Esophagus muscularis mucosa (tissue), 4 donors: ENCODE data around the gene AGAP3. TPM values are rescaled to one million over a fixed set of nuclear protein-coding genes. Genes with fewer than 3 reads are reported as not detected.

Experiments used
- DNase-seq: peaks from one replicate; pipeline ENCODE4 v3.0.0-alpha.2; 2017; ENCODE audit errors: extremely low spot score
- H3K27ac ChIP-seq, 4 donors: fragments of 200-600 bp; sonication (generic); replicated peaks in 1 of 4; 1 replicate in 3 of 4; 2 replicates in 1 of 4; pipeline ENCODE4 v1.5.1; 2016 to 2019; ENCODE audit warnings: mild to moderate bottlenecking in 1 of 4
- H3K27me3 ChIP-seq, 4 donors: fragments of 200-600 bp; sonication (generic); one replicate each; pipeline versions ENCODE4 v1.5.1 to v1.6.0; 2016 to 2019
- H3K36me3 ChIP-seq, 4 donors: fragments of 200-600 bp; sonication (generic); one replicate each; pipeline ENCODE4 v1.5.1; 2016 to 2019
- H3K4me1 ChIP-seq, 4 donors: fragments of 200-600 bp; sonication (generic); one replicate each; pipeline ENCODE4 v1.5.1; 2016 to 2019
- H3K4me3 ChIP-seq, 4 donors: fragments of 200-600 bp; sonication (generic); 1 replicate in 2 of 4; 2 replicates in 2 of 4; pipeline ENCODE4 v1.5.1; 2016 to 2019; ENCODE audit warnings: mild to moderate bottlenecking in 4 of 4, moderate library complexity in 1 of 4
- H3K9me3 ChIP-seq, 4 donors: fragments of 200-600 bp; sonication (generic); 1 replicate in 3 of 4; 2 replicates in 1 of 4; pipeline ENCODE4 v1.5.1; 2016 to 2019
- EP300 ChIP-seq: sonication (generic); formaldehyde crosslinking; IDR thresholded peaks from one replicate; pipeline ENCODE4 v1.6.1; 2017; ENCODE audit warnings: antibody characterized with exemption
- POLR2A ChIP-seq: fragments of 450-650 bp; IDR thresholded peaks from one replicate; pipeline ENCODE4 v1.6.1; 2017; ENCODE audit warnings: antibody characterized with exemption, moderate library complexity, mild to moderate bottlenecking, low read depth
- POLR2AphosphoS5 ChIP-seq, 2 donors: sonication (generic); formaldehyde crosslinking; IDR thresholded peaks; one replicate each; pipeline ENCODE4 v1.6.1; 2017; ENCODE audit warnings: antibody characterized with exemption in 2 of 2
- WGBS: methylation state at CpG from one replicate; pipeline ENCODE4 v1.1.5; 2018; 5-methylcytosine and 5-hydroxymethylcytosine counted together
- intact Hi-C: fragments of 100-400 bp; cut with DNase I; formaldehyde crosslinking; loops from one replicate; pipeline ENCODE4 v1.15.1; 2023
- total RNA-seq, 4 donors: library from RNA; depleted of rRNA; stranded (reverse); fragments of >200 nt; gene quantifications; one replicate each; pipeline versions ENCODE4 v1.1.0 to v1.2.1, GENCODE V29; 2016
- TF ChIP-seq, protein P1 (sequence below), 3 experiments: fragments of 200-600 bp in 2 of 3; fragments of 450-650 bp in 1 of 3; sonication (generic) in 2 of 3; IDR thresholded peaks; one replicate each; pipeline ENCODE4 v1.5.1; 2017 to 2019; ENCODE audit warnings: antibody characterized with exemption in 3 of 3, mild to moderate bottlenecking in 2 of 3, moderate library complexity in 1 of 3

AGAP3 gene
- total RNA-seq, 4 donors from 2014 or later, result 33.8 to 71.2 (median 60.0) TPM

DNA sequence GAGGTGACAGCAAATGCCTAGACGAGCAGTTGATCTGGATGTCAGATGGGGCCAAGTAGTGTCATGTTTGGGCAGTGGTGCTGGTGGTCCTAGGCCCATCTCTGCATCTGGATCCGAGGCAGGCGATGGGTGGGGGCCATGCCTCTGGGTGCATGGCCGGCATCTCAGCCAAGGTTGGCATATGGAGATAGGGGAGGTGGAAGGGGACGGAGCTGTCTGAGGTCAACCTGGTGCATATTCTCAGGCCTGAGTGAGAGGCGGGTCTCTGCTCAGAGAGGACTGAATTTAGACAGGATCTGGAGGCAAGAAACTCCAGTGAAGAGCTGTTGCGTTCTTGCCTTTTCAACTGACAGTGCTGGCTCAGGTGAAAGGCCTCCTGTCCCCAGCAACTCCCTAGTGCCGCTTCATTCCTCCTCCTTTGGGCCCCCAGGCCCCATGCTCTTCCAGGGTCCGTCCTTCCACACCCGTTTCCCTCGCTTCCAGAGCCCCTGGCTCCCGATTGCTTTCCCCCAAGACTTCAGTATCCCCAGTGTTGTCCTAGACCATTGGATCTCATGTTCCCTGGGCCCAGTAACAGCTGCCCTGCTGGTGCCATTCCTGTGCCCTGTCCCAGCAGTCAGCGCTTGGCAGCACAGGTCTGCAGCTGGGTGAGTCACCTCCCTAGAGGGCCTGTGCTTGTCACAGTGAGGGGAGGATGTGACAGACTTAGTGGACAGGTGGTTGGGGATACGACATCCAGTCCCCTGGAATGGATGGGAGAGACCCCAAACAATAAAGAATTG, 48.7 kb downstream of the AGAP3 start:
- Histone ChIP-seq H3K4me1 (peaks cover 0 to 17% (median 3%) of the 10 kb centered on the region in 4 donors), H3K36me3 (peaks cover 38 to 100% (median 93%) of the 10 kb centered on the region in 4 donors), H3K4me3 (no peak overlapping the region), H3K9me3 (no peaks in the 10 kb centered on the region), H3K27ac (no peak overlapping the region), H3K27me3 (no peaks in the 10 kb centered on the region)
- WGBS, result 95% methylated on average over 11 of the region's 14 CpGs
- DNase-seq, result no peak
- TF ChIP-seq EP300 (no peak), POLR2A (no peak), POLR2AphosphoS5 (IDR thresholded peaks at IDR 0.05) (no peak)
- TF ChIP-seq, protein P1, sequence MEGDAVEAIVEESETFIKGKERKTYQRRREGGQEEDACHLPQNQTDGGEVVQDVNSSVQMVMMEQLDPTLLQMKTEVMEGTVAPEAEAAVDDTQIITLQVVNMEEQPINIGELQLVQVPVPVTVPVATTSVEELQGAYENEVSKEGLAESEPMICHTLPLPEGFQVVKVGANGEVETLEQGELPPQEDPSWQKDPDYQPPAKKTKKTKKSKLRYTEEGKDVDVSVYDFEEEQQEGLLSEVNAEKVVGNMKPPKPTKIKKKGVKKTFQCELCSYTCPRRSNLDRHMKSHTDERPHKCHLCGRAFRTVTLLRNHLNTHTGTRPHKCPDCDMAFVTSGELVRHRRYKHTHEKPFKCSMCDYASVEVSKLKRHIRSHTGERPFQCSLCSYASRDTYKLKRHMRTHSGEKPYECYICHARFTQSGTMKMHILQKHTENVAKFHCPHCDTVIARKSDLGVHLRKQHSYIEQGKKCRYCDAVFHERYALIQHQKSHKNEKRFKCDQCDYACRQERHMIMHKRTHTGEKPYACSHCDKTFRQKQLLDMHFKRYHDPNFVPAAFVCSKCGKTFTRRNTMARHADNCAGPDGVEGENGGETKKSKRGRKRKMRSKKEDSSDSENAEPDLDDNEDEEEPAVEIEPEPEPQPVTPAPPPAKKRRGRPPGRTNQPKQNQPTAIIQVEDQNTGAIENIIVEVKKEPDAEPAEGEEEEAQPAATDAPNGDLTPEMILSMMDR (IDR thresholded peaks at IDR 0.05), result no peak
- intact Hi-C loops, result no loop called here

DNA sequence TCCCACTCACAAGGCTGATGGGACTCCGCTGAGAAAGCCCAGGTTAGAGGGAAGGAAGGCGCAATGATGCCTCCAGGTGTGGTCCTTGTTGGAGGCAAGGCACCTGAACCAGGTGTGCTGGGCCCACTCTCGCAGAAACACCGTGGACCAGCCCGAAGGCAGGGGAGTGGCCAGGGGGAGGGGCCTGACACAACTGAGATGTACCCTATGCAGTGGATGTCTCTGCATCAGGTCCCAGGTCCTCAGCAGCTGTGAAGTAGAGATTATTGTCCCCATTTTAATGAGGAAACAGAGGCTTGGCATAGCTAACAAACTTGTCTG, 49.2 kb downstream of the AGAP3 start:
- peaks cover 0 to 17% (median 3%) of the 10 kb centered on the region in 4 donors for H3K4me1 ChIP-seq
- H3K9me3 ChIP-seq, result no peaks in the 10 kb centered on the region
- no peak overlapping the region for H3K27ac ChIP-seq
- 98% methylated on average over 5 of the region's 5 CpGs for WGBS
- no peaks in the 10 kb centered on the region for H3K27me3 ChIP-seq
- intact Hi-C loops, result no loop called here
- TF ChIP-seq, protein P1 (IDR thresholded peaks at IDR 0.05), result no peak
- TF ChIP-seq POLR2AphosphoS5 (IDR thresholded peaks at IDR 0.05) (no peak), EP300 (no peak), POLR2A (no peak)
- DNase-seq, result no peak
- peaks cover 34 to 100% (median 90%) of the 10 kb centered on the region in 4 donors for H3K36me3 ChIP-seq
- H3K4me3 ChIP-seq, result no peak overlapping the region

DNA sequence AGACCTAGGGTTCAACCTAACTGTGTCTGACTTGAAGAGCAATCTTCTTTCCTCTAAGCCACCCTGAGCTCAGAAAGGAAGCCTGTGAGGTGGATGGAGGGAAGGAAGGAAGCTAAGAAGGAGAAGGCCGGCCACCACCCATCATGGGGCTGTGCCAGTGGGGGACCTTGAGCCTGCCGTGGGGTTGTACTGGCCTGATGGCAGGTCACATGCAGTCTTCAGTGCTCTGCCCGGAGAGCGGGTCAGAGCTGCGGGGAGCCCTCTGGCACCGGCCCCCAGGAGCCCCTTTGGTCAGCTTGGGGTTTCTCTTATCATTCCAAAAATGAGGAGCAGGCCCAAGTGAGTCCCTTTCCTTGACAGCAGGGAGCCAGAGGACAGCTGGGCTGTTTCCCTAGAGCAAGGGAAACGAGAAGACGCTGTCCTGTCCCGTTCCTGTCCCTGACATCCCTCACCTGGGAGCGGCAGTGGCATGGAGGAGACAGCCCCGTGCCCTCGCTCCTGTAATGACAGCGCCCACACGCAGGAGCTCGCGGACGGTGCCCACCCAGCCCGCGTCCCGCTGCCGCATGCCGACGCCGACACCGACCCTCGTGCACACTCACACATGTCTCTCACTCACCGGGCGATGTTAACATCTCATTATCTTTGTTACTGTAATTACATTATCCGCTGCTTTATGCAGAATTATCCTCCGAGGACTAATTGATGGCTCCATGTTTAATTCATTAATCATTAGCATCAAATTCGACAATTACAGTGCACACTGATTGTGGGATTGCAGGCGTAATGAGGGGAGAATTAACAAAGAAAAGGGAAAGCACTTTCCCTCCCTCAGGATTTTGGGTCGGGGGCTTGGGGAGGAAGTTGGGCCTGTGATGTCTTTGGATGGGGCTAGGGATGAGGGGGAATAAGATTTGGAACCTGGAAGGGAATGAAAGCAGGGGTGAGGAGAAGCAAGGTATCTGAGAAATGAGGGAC, 49.9 kb downstream of the AGAP3 start:
- no peaks in the 10 kb centered on the region for H3K9me3 ChIP-seq
- intact Hi-C loops, result no loop called here
- TF ChIP-seq POLR2A (no peak), POLR2AphosphoS5 (IDR thresholded peaks at IDR 0.05) (no peak), EP300 (no peak)
- TF ChIP-seq, protein P1 (IDR thresholded peaks at IDR 0.05), result no peak
- 93% methylated on average over 28 of the region's 33 CpGs for WGBS
- H3K27me3 ChIP-seq, result no peaks in the 10 kb centered on the region
- no peak for DNase-seq
- H3K27ac ChIP-seq, result no peak overlapping the region
- no peak overlapping the region for H3K4me3 ChIP-seq
- peaks cover 33 to 100% (median 90%) of the 10 kb centered on the region in 4 donors for H3K36me3 ChIP-seq
- H3K4me1 ChIP-seq, result peaks cover 0 to 17% (median 3%) of the 10 kb centered on the region in 4 donors

DNA sequence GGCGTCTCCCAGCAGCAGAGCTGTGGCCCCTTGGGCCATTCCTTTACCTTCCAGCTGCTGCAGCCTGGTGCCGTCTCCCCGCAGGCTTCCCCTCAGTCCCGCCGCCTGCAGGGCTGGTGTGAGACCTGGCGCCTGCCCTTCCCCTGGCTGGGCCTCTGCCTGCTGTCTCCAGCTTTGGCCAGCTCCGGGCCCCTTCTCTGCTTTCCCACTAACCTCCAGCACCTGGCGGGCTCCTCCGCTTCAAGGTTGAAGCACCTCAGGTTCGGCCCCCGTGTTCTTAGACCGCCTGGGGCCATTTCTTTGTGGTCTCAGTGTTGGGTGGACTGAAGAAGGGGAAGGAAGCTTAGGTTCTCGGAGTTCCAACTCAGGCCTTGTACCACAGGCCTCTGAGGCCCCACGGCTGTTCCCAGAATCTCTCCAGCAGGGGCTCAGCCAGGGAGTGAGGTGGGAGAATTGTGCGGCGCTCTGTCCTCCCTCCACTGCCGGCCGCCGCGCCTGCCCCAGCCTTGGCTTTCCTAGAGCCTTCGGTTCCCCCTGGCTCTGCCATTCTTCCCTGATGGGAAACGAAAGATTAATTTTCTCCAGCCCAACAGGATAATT, 50.9 kb downstream of the AGAP3 start:
- intact Hi-C loops, result no loop called here
- Histone ChIP-seq H3K9me3 (no peaks in the 10 kb centered on the region), H3K36me3 (peaks cover 33 to 100% (median 90%) of the 10 kb centered on the region in 4 donors), H3K27me3 (no peaks in the 10 kb centered on the region), H3K27ac (no peak overlapping the region), H3K4me3 (no peak overlapping the region), H3K4me1 (peaks cover 0 to 17% (median 0%) of the 10 kb centered on the region in 4 donors)
- WGBS, result 86% methylated on average over 22 of the region's 22 CpGs
- no peak for DNase-seq
- no peak for TF ChIP-seq POLR2AphosphoS5 (IDR thresholded peaks at IDR 0.05)
- no peak for TF ChIP-seq POLR2A
- TF ChIP-seq EP300, result no peak
- TF ChIP-seq, protein P1 (IDR thresholded peaks at IDR 0.05), result no peak
